GM19395 (cell line): ENCODE data around the gene STK16.

Experiments
- ATAC-seq: cut with Tn5 transposase; IDR thresholded peaks from one replicate; pipeline ENCODE4 v1.9.1; 2021; ENCODE audit warnings: mild to moderate bottlenecking, moderate library complexity; ENCODE audit not compliant: unreplicated experiment

STK16 gene

DNA sequence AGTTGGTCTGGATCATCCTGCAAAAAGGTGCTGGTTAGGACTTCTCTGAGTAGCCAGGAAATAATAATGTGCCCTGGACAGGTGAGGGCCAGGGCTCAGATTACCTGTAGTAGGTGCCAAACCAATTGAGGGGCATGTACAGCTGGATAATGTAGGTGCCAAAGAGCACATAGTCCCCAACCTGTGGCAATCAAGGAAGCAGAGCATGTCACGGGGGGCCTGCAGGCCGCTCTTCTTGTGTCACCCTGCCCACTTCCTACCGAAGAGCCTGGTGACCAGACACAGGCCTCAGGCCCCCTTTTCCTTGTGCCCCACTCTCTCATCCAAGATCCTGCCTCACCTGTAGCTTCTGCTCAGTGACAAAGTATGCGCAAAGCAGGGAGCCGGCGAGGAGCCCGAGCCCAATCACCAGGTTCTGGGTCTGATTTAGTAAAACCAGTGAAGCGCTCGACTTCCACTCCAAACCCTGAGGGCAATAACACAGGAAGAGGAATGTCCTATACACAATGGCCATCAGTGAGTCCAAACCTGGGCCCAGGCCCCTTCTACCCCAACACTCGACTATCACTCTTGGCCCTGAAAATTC is 31.7 kb upstream of the STK16 start:
- ATAC-seq, result no peak

DNA sequence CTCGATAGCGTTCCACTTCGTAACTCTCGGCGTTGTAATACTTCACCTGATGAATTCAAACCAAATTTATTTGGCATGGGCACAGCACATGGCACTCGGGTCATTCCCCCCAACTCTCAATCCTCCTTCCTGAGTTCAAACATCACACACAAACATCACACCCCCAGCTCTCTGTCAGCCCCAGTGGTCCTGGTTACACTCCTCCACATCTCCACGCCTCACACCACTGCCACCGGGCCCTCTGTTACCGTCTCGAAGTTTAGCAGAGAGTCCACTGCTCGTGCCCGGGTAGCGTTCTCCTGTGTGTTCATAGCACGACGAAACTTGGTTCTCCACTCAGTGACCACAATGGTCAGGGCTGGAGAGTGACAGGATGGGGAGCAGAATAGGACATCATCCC is 31.1 kb upstream of the STK16 start:
- ATAC-seq, result no peak

GRCh38 chr2:219214786-219215185 is 30.5 kb upstream of the STK16 start:
- ATAC-seq, result no peak

GRCh38 chr2:219215871-219216534 is 29.3 kb upstream of the STK16 start:
- ATAC-seq, result no peak

DNA sequence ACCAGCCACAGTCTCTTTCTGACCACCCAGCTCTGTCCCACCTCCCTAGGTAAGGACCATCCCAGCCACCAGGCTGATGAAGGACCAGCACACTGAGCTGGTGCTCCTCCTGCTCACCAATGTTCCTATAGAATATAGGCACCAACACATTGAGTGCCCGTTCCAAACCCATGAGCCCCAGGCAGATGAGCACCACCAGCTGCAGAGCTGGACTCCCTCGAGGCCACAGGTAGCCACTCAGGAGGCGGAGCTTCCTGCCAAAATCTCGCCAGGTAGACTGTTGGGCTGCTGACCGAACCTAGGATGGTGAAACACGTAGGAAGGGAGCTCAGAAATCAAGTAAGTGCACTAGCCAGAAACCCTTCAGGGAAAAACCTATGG is 28.8 kb upstream of the STK16 start:
- no peak for ATAC-seq

DNA sequence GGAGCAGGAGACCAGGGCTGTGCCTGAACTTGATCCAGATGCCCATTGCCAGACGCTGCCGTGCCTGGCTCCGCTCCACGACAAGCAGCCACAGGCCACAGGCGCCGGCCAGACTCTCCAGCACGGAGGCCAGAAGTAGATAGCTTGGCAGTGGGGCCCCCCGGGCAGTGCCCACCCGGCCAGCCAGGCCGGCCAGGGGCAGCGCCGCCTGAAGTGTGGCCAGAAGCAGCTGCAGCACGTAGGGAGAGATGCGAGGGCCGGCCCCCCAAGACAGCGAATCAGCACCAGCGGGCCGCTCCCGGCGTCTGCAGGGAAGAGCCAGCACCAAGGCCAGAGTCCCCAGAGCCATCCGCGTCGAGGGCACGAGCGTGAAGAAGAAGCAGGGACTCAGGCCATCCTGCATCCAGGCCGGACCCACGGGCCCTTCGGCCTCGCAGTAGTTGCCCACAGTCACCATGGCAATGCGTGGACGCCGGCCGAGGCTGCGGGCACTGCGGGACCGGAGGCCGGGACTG is 27.0 kb upstream of the STK16 start:
- ATAC-seq, result peak; percentile 39

- peak; percentile 73 for ATAC-seq
Observed at GRCh38 chr2:219218732-219219701, 26.3 kb upstream of the STK16 start, which contains the start of gene ABCB6. TSS of gene ABCB6 (minus strand) at chr2:219218958. CDS start at chr2:219218673, 285 bp downstream.

DNA sequence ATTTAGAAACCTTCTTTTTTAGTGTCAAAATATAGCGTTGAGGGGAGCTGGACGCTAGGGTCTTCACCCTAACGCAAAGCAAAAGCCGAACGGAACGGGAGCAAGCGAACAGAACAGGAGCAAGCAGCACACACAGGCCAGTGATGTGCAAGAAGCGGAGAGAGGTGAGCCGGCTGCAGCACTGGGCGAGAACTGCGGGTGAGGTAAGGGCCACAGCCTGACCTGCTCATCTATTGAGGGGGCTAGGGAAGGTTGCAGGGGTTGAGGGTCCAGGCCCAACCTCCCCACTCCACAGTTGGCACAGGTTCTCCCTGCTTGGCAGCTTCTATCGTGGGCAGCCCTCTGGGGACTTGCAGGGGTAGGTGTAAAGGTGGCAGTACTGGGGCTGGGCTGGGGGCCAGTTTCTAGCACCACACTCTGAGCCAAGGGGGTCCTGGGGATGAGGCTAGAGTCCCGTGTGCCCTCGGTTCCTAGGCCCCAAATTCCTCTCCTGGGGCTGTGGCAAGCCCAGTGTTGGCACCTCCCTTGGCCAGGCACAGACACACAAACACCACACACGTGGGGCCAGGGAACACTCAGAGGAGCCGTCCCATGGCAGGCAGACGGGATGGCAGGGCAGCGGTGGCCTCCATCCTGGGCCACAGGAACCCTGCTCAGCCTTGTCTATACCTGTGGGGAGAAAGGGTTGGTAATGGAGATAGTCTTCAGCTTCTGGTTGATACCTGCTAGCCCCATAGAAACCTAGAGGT is 25.3 kb upstream of the STK16 start:
- no peak for ATAC-seq

DNA sequence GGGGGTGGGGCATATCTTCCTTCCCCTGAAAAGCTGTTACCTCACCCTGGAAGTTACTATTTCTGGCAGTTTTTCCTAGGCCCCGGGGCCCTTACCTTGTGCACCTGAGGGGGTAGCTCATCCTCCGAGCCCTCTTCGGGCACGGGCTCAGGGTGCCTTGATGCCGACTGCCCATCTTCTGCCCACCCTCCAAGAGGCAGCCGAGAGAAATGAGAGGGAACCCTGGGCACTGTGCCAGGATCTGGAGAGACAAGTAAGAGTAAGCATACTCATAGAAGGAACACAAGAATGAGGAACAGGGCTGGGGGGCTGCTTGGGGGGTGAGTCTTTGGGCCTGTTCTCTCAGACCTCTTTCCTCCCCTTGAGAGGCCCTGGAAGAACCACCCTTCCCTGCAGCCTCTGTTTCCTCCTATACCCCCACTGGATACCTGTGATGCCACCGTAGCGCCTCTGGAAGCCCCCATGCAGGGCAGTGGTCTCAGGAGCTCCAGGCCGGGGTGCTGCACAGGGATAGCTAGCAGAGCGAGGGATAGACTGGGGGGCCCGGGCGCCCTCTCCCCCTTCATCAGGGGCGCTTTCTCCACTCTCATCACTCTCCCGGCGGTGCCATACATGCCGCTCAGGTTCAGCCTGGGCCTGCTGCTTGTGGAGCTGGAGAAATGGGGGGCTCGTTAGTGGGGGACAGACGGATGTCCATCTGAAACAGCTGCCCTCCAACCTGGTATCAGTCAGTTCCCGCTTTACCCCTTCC is 24.5 kb upstream of the STK16 start:
- ATAC-seq, result no peak

DNA sequence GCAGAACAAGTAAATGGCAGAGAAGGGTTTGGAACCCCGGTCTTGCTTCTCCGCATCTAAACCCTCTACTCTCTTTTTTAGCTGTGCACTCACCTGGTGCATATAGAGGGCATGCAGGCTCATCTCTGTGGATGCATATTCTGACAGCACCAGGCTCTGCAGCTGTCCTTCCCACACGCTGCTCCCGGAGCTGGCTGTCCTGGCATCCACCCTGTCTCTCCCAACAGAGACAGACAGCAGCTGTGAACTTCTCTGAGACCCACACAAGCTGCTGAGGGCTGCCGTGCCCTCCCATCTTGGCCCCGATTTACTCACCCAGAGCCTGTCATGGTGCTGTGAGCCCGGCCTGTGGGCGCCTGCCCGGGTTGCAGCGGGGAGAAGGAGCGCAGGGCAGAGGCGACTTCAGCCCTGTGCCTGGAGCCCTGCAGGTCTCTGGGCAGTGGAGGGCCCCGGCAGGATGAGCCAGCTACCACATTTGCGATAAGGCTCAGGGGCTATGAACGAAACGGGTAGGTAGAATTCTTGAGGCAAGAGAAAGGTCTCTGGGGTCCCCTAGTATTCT is 23.2 kb upstream of the STK16 start:
- no peak for ATAC-seq

DNA sequence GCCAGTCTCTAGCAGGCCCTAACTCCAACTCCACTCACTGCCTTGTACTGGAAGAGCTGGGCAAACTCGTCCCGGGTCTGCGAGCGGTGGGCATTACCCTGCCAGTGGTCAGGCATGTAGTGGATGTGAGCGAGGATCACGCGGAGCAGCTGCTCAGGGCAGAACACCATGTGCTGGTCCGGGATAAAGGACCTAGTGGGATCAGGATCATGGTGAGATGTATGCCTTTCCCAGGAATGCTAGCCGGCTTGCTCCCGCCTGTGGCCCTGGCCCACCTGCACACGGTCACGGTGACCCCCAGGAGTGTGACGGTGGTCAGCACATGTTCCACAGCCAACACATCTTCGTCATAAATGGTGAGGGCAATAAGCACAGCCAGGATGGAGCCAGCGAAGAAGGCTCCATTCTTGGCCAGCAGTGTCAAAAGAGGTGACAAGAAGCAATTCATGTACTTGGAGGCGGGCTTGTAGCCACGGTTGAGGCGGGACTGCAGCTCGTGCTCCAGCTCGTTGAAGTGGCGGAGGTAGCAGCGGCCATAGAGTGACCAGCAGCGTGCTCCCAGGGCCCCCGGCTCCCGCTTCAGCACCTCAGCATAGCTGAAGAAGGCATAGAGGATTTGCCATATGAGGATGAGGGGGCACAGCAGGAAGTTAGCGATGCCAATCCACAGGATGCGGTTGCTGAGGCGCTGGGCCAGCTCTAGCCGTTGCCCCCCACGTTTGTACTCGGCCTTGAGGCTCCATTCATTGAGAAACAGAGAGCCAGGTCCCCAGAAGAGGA is 21.3 kb upstream of the STK16 start:
- ATAC-seq, result no peak

DNA sequence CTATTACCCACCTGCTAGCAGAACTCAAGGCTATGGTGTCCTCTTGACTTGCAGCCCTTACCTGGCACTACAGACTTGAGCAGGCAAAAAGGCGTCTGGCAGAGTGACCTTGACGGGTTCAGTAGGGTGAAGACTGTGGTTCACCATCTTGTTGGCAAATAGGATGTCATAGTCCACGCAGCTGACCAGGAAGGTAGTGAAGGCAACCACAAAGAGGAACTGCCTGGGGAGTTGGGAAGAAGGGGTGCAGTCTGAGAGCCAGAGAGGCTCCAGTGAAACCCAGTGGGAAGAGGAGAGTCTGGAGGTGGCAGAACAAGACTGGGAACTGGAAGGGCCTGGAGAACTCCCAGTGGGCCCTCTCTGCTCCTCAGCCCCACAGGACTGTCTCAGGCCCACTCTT is 19.9 kb upstream of the STK16 start:
- no peak for ATAC-seq

DNA sequence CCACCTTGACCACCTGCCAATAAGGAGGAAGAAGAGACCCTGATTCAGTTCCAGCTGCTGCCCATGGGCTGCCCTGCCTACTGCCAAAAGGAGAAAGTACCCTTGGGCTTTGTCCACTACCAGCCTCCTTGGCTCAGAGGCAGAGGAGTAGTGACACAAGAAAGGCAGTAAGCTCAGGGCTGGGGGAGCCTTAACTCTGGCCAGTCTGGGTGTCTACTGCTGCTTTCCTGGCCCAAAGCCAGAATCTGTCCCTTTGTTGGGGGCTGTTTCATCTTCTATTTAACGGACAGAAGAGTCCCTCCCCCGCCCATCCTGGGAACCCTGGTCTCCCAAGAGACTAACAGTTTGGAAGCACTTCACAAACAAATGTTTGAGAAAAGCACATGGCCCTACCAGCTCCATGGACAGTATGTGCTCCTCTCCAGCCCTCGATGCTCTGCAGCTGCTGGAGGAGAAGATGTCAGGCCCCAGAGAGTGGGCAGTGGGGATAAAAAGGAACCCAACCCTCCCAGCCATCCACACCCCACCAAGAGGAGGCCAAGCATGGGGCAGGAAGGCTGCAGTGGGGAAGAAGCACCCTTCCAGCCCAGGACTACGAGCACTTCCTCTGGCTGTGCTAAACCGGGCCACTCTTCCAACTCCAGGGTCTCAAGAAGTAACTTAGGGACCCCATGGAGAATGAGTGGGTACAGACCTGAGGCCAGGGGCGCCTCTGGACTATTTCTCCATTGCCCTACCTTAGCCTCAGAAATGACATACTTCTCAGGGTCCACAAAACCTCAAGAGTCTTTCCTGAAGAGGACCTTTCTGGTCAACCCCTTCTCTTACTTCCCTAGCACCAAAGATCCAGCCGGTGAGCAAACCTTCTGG is 17.0 kb upstream of the STK16 start:
- ATAC-seq, result no peak

GRCh38 chr2:219228911-219229304 is 16.4 kb upstream of the STK16 start:
- peak; percentile 21 for ATAC-seq

DNA sequence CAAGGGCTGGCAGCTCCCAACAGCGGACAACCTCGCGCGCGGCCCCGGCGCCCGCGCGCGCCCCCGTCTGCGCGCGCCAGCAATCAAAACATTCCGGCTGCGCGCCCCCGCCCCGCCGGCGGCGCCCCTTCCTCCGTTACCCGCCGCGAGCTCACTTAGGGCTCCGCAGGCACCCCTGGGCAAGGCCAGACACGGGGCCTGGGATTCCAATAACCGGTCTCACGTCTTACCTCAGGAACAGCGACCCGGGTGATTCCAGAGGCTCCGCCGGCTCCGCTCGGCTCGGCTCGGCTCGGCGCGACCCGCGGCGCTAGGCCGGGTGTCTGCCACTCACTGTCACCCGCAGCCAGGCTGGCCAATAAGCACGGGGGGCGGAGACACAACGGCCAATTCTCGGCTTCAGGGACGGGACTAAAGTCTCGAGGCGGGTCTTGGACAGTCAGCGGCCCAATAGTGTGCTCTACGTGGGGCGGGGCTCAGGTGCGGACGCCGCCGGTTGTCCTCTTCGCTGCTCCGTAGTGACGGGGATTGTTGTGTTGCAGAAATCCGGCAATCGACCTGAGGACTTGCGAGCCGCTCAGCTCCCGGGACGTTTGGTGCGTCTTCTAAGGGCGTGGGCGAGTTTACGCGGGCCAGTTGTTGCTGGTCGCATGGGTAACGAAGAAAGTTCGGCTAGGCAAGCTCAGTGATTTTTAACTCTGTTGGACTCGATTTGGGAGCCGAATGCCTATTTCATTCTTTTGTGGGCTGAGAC is 15.8 kb upstream of the STK16 start, which contains the start of the genes ANKZF1 and ATG9A:
TSS of gene ANKZF1 (plus strand) at position 502 of the 754 bp plus-strand sequence. CDS start 452 bp downstream, outside the sequence.
TSS of gene ATG9A (minus strand) at position 332 of the 754 bp plus-strand sequence. CDS start 1,612 bp downstream, outside the sequence.
- ATAC-seq, result peak; percentile 97

GRCh38 chr2:219230059-219230540 is 15.2 kb upstream of the STK16 start:
- ATAC-seq, result peak; percentile 19

- no peak for ATAC-seq
Observed at GRCh38 chr2:219234331-219234730, 10.9 kb upstream of the STK16 start.
